Panc1 (cell line): ENCODE results near the gene GNS.

Experiments used
- CTCF ChIP-seq: fragments of 450-650 bp; IDR thresholded peaks from 2 replicates; pipeline ENCODE4 v1.5.1; 2017; ENCODE audit warnings: mild to moderate bottlenecking
- POLR2AphosphoS5 ChIP-seq: IDR thresholded peaks from 2 replicates; pipeline ENCODE4 v1.6.1; 2012; ENCODE audit warnings: mild to moderate bottlenecking, low read depth, low read length, moderate library complexity
- REST ChIP-seq, 2 experiments: IDR thresholded peaks; 2 replicates each; pipeline ENCODE4 v1.6.1; 2011 to 2012; ENCODE audit warnings: low read depth in 2 of 2, control low read depth in 1 of 2, low read length in 1 of 2, mild to moderate bottlenecking in 1 of 2, moderate library complexity in 1 of 2; ENCODE audit not compliant: insufficient read depth in 1 of 2

GRCh38 chr12:64808110-64808509, 48.9 kb upstream of the GNS start:
- TF ChIP-seq REST (IDR thresholded peaks at IDR 0.05; ENCODE audit: insufficient read depth in 1 of 2, low read depth in 2 of 2, low read length in 1 of 2) (no peak), CTCF (no peak), POLR2AphosphoS5 (no peak)
